ENCODE results near the gene GUCA2A.

- TF ChIP-seq CTCF (IDR thresholded peaks at IDR 0.05; ENCODE audit: poor library complexity), result no peak
- TF ChIP-seq EZH2phosphoT487 (IDR thresholded peaks at IDR 0.05; ENCODE audit: low read depth, severe bottlenecking, unreplicated experiment), result no peak
- TF ChIP-seq EZH2 (IDR thresholded peaks at IDR 0.05; ENCODE audit: borderline replicate concordance), result no peak
Measured at GRCh38 chr1:42175314-42176054, 10.9 kb upstream of the GUCA2A start.
